ENCODE results near the gene CNTNAP5. TPM values are rescaled to one million over a fixed set of nuclear protein-coding genes. Genes with fewer than 3 reads are reported as not detected.

Gene CNTNAP5
- total RNA-seq, 2 experiments from 2014 or later, result not detected

- Mint-ChIP-seq H3K36me3 (ENCODE audit: low read depth) (no peaks in the 10 kb centered on the region), H3K4me1 (ENCODE audit: low read depth) (no peaks in the 10 kb centered on the region), H3K27ac (no peak overlapping the region), H3K4me3 (no peak overlapping the region), H3K27me3 (ENCODE audit: low read depth) (no peaks in the 10 kb centered on the region), H3K9me3 (no peaks in the 10 kb centered on the region)
- no peak for DNase-seq
- CTCF ChIA-PET, result no interaction called here
- intact Hi-C loops (cut with micrococcal nuclease), result no loop called here
Observed at GRCh38 chr2:124035001-124035400, 9.9 kb downstream of the CNTNAP5 start.

- no peak overlapping the region for H3K4me3 Mint-ChIP-seq
- H3K9me3 Mint-ChIP-seq, result no peaks in the 10 kb centered on the region
- DNase-seq, result no peak
- CTCF ChIA-PET, result no interaction called here
- intact Hi-C loops (cut with micrococcal nuclease), result no loop called here
- no peaks in the 10 kb centered on the region for H3K4me1 Mint-ChIP-seq (ENCODE audit: low read depth)
- no peak overlapping the region for H3K27ac Mint-ChIP-seq
- no peaks in the 10 kb centered on the region for H3K27me3 Mint-ChIP-seq (ENCODE audit: low read depth)
- H3K36me3 Mint-ChIP-seq (ENCODE audit: low read depth), result no peaks in the 10 kb centered on the region
Observed at GRCh38 chr2:124039032-124039431, 13.9 kb downstream of the CNTNAP5 start.

- H3K9me3 Mint-ChIP-seq, result peaks cover 2% of the 10 kb centered on the region
- H3K36me3 Mint-ChIP-seq (ENCODE audit: low read depth), result no peaks in the 10 kb centered on the region
- intact Hi-C loops (cut with micrococcal nuclease), result no loop called here
- CTCF ChIA-PET, result interaction anchor here (0.7 kb wide), 1 partner anchor 223 kb away, joined by 3 read pairs; no protein-coding TSS in a partner anchor
- H3K4me3 Mint-ChIP-seq, result no peak overlapping the region
- no peaks in the 10 kb centered on the region for H3K4me1 Mint-ChIP-seq (ENCODE audit: low read depth)
- DNase-seq, result no peak
- H3K27ac Mint-ChIP-seq, result no peak overlapping the region
- no peaks in the 10 kb centered on the region for H3K27me3 Mint-ChIP-seq (ENCODE audit: low read depth)
Observed at GRCh38 chr2:124039762-124040291, 14.7 kb downstream of the CNTNAP5 start.

GRCh38 chr2:124045894-124046293 lies 20.8 kb downstream of the CNTNAP5 start:
- no peak for DNase-seq
- Mint-ChIP-seq H3K27me3 (ENCODE audit: low read depth) (no peaks in the 10 kb centered on the region), H3K27ac (no peak overlapping the region), H3K36me3 (ENCODE audit: low read depth) (no peaks in the 10 kb centered on the region), H3K4me1 (ENCODE audit: low read depth) (no peaks in the 10 kb centered on the region), H3K4me3 (no peak overlapping the region), H3K9me3 (peaks cover 3% of the 10 kb centered on the region)
- intact Hi-C loops (cut with micrococcal nuclease), result no loop called here
- CTCF ChIA-PET, result no interaction called here

GRCh38 chr2:124046332-124046731 lies 21.2 kb downstream of the CNTNAP5 start:
- H3K27ac Mint-ChIP-seq, result no peak overlapping the region
- H3K4me1 Mint-ChIP-seq (ENCODE audit: low read depth), result no peaks in the 10 kb centered on the region
- H3K36me3 Mint-ChIP-seq (ENCODE audit: low read depth), result no peaks in the 10 kb centered on the region
- H3K27me3 Mint-ChIP-seq (ENCODE audit: low read depth), result no peaks in the 10 kb centered on the region
- CTCF ChIA-PET, result no interaction called here
- peaks cover 3% of the 10 kb centered on the region for H3K9me3 Mint-ChIP-seq
- H3K4me3 Mint-ChIP-seq, result no peak overlapping the region
- DNase-seq, result no peak
- intact Hi-C loops (cut with micrococcal nuclease), result no loop called here

GRCh38 chr2:124048102-124048501 lies 23.0 kb downstream of the CNTNAP5 start:
- peaks cover 3% of the 10 kb centered on the region for H3K9me3 Mint-ChIP-seq
- H3K27ac Mint-ChIP-seq, result no peak overlapping the region
- no peak for DNase-seq
- H3K4me3 Mint-ChIP-seq, result no peak overlapping the region
- no peaks in the 10 kb centered on the region for H3K4me1 Mint-ChIP-seq (ENCODE audit: low read depth)
- CTCF ChIA-PET, result no interaction called here
- H3K36me3 Mint-ChIP-seq (ENCODE audit: low read depth), result no peaks in the 10 kb centered on the region
- no peaks in the 10 kb centered on the region for H3K27me3 Mint-ChIP-seq (ENCODE audit: low read depth)
- intact Hi-C loops (cut with micrococcal nuclease), result no loop called here

GRCh38 chr2:124048664-124049063 lies 23.6 kb downstream of the CNTNAP5 start:
- Mint-ChIP-seq H3K36me3 (ENCODE audit: low read depth) (no peaks in the 10 kb centered on the region), H3K9me3 (peaks cover 3% of the 10 kb centered on the region), H3K27me3 (ENCODE audit: low read depth) (no peaks in the 10 kb centered on the region), H3K4me3 (no peak overlapping the region), H3K4me1 (ENCODE audit: low read depth) (no peaks in the 10 kb centered on the region), H3K27ac (no peak overlapping the region)
- DNase-seq, result no peak
- intact Hi-C loops (cut with micrococcal nuclease), result no loop called here
- CTCF ChIA-PET, result no interaction called here

GRCh38 chr2:124049136-124049535 lies 24.0 kb downstream of the CNTNAP5 start:
- Mint-ChIP-seq H3K4me3 (no peak overlapping the region), H3K36me3 (ENCODE audit: low read depth) (no peaks in the 10 kb centered on the region), H3K27ac (no peak overlapping the region), H3K27me3 (ENCODE audit: low read depth) (no peaks in the 10 kb centered on the region), H3K9me3 (peaks cover 3% of the 10 kb centered on the region), H3K4me1 (ENCODE audit: low read depth) (no peaks in the 10 kb centered on the region)
- CTCF ChIA-PET, result no interaction called here
- intact Hi-C loops (cut with micrococcal nuclease), result no loop called here
- DNase-seq, result no peak

GRCh38 chr2:124050833-124051497 lies 25.9 kb downstream of the CNTNAP5 start:
- H3K27me3 Mint-ChIP-seq (ENCODE audit: low read depth), result no peaks in the 10 kb centered on the region
- H3K9me3 Mint-ChIP-seq, result peaks cover 8% of the 10 kb centered on the region
- no peak overlapping the region for H3K27ac Mint-ChIP-seq
- CTCF ChIA-PET, result no interaction called here
- H3K4me1 Mint-ChIP-seq (ENCODE audit: low read depth), result no peaks in the 10 kb centered on the region
- intact Hi-C loops (cut with micrococcal nuclease), result no loop called here
- H3K36me3 Mint-ChIP-seq (ENCODE audit: low read depth), result no peaks in the 10 kb centered on the region
- H3K4me3 Mint-ChIP-seq, result no peak overlapping the region
- no peak for DNase-seq

- intact Hi-C loops (cut with micrococcal nuclease), result no loop called here
- Mint-ChIP-seq H3K4me3 (no peak overlapping the region), H3K27ac (no peak overlapping the region), H3K4me1 (ENCODE audit: low read depth) (no peaks in the 10 kb centered on the region), H3K9me3 (peaks cover 8% of the 10 kb centered on the region), H3K36me3 (ENCODE audit: low read depth) (no peaks in the 10 kb centered on the region), H3K27me3 (ENCODE audit: low read depth) (no peaks in the 10 kb centered on the region)
- CTCF ChIA-PET, result no interaction called here
- no peak for DNase-seq
Observed at GRCh38 chr2:124053796-124054195, 28.7 kb downstream of the CNTNAP5 start.

GRCh38 chr2:124063596-124063995 lies 38.5 kb downstream of the CNTNAP5 start:
- CTCF ChIA-PET, result no interaction called here
- Mint-ChIP-seq H3K4me1 (ENCODE audit: low read depth) (no peaks in the 10 kb centered on the region), H3K9me3 (no peaks in the 10 kb centered on the region), H3K36me3 (ENCODE audit: low read depth) (no peaks in the 10 kb centered on the region), H3K27ac (no peak overlapping the region), H3K4me3 (no peak overlapping the region), H3K27me3 (ENCODE audit: low read depth) (no peaks in the 10 kb centered on the region)
- no peak for DNase-seq
- intact Hi-C loops (cut with micrococcal nuclease), result no loop called here

- intact Hi-C loops (cut with micrococcal nuclease), result no loop called here
- Mint-ChIP-seq H3K4me3 (no peak overlapping the region), H3K27ac (no peak overlapping the region), H3K9me3 (peaks cover 2% of the 10 kb centered on the region), H3K36me3 (ENCODE audit: low read depth) (no peaks in the 10 kb centered on the region), H3K4me1 (ENCODE audit: low read depth) (no peaks in the 10 kb centered on the region), H3K27me3 (ENCODE audit: low read depth) (no peaks in the 10 kb centered on the region)
- CTCF ChIA-PET, result no interaction called here
- no peak for DNase-seq
Observed at GRCh38 chr2:124065636-124066035, 40.5 kb downstream of the CNTNAP5 start.

GRCh38 chr2:124066776-124067175 lies 41.7 kb downstream of the CNTNAP5 start:
- peaks cover 2% of the 10 kb centered on the region for H3K9me3 Mint-ChIP-seq

More at GRCh38 chr2:124066776-124067175, 41.7 kb downstream of the CNTNAP5 start:
- CTCF ChIA-PET, result no interaction called here
- no peaks in the 10 kb centered on the region for H3K36me3 Mint-ChIP-seq (ENCODE audit: low read depth)
- H3K27ac Mint-ChIP-seq, result no peak overlapping the region
- intact Hi-C loops (cut with micrococcal nuclease), result no loop called here
- no peaks in the 10 kb centered on the region for H3K4me1 Mint-ChIP-seq (ENCODE audit: low read depth)
- H3K27me3 Mint-ChIP-seq (ENCODE audit: low read depth), result no peaks in the 10 kb centered on the region
- DNase-seq, result no peak
- H3K4me3 Mint-ChIP-seq, result no peak overlapping the region
